Colonic mucosa (tissue), 4 donors: Measurements from ENCODE around the gene FOCAD. TPM values are rescaled to one million over a fixed set of nuclear protein-coding genes. Genes with fewer than 3 reads are reported as not detected.
A peak's percentile ranks its signal among the peaks of the same experiment; 100 is the strongest.

ENCODE experiments used
- DNase-seq: peaks from one replicate; pipeline ENCODE4 v3.0.0-alpha.2; 2020
- H3K27ac ChIP-seq: fragments of 200-600 bp; one replicate; pipeline ENCODE4 v1.8.0; 2021
- H3K27me3 ChIP-seq: fragments of 200-600 bp; one replicate; pipeline ENCODE4 v1.8.0; 2021
- H3K36me3 ChIP-seq: fragments of 200-600 bp; one replicate; pipeline ENCODE4 v1.8.0; 2021
- H3K4me1 ChIP-seq: fragments of 200-600 bp; one replicate; pipeline ENCODE4 v1.8.0; 2021; ENCODE audit warnings: mild to moderate bottlenecking
- H3K4me3 ChIP-seq: fragments of 200-600 bp; one replicate; pipeline ENCODE4 v1.8.0; 2021
- H3K9ac ChIP-seq, 2 donors: one replicate each; pipeline ENCODE4 v1.7.0; 2013; ENCODE audit warnings: control low read depth in 2 of 2, low read depth in 2 of 2, low read length in 2 of 2
- H3K9me3 ChIP-seq: fragments of 200-600 bp; one replicate; pipeline ENCODE4 v1.8.0; 2021
- CTCF ChIP-seq: fragments of 200-600 bp; IDR thresholded peaks from one replicate; pipeline ENCODE4 v1.8.0; 2022; ENCODE audit warnings: antibody characterized with exemption, mild to moderate bottlenecking
- intact Hi-C: fragments of 100-400 bp; cut with DNase I; formaldehyde crosslinking; loops from one replicate; pipeline ENCODE4 v1.14.1; 2022
- total RNA-seq, 2 donors: library from RNA; stranded (reverse); fragmentation: NEBNext Ultra II Directional in 1 of 2; extraction: Animal tissue kit (Norgen Biotek cat#: 25700) in 1 of 2; gene quantifications; one replicate each; pipeline ENCODE4 v1.2.1, GENCODE V29; 2021
- donor health status: healthy.
- donor health status: DM: no; HTN: no; CAD: no.
- donor health status: DM: no; HTN: no; CAD: no.

Gene FOCAD
- total RNA-seq, 2 donors from 2014 or later: 26.8 to 44.3 TPM

GRCh38 chr9:20925256-20926045, 241.4 kb downstream of the FOCAD start:
- H3K9ac ChIP-seq: no peak overlapping the region
- H3K4me1 ChIP-seq: no peaks in the 10 kb centered on the region
- intact Hi-C loops: no loop called here
- H3K27ac ChIP-seq: no peak overlapping the region
- H3K36me3 ChIP-seq: no peaks in the 10 kb centered on the region
- no peak for TF ChIP-seq CTCF
- H3K4me3 ChIP-seq: no peak overlapping the region
- H3K9me3 ChIP-seq: no peaks in the 10 kb centered on the region
- DNase-seq: no peak
- no peaks in the 10 kb centered on the region for H3K27me3 ChIP-seq

DNA sequence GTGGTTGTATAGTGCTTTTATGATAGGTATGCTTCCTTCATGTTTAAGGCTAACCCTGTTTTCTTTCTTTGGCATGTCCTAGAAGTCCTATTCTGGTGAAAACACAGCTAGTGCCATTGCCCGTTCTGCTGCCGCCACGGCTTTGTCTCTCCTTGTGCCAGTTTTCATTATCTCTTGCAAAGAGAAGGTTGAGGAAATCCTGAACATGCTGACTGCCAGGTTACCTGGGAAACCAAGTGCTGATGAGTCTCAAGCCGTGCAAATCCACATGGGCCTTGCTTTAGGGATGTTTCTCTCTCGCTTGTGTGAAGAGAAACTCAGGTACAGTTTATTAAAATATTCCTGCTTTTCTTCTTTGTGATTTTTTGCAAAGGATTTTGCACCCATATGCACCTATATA, 245.2 kb downstream of the FOCAD start:
- no peaks in the 10 kb centered on the region for H3K27me3 ChIP-seq
- intact Hi-C loops: no loop called here

DNA sequence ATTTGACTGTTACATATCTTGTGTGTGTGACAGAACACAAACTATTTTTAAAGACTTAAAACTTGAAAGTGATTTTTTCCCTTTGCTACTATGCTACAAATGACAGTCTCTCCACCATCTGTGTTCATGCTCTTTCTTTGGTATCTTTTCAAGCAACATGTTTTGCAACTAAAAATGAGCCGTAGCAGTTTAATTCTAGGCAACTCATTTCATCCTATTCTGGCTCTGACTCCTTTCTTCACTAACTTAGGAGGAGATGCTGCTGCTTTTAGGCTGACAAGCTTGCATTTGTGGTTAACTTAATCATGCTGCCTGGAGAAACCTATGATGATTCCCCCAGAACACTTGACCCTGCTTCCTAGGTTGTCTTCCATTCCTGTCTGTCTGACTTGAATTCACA, 246.8 kb downstream of the FOCAD start:
- Histone ChIP-seq H3K36me3 (no peaks in the 10 kb centered on the region), H3K4me1 (no peaks in the 10 kb centered on the region), H3K4me3 (no peak overlapping the region), H3K9me3 (no peaks in the 10 kb centered on the region), H3K27me3 (no peaks in the 10 kb centered on the region), H3K9ac (no peak overlapping the region), H3K27ac (no peak overlapping the region)
- TF ChIP-seq CTCF: no peak
- no peak for DNase-seq
- intact Hi-C loops: no loop called here

More for the DNA sequence above, 245.2 kb downstream of the FOCAD start:
- H3K27ac ChIP-seq: no peak overlapping the region
- no peaks in the 10 kb centered on the region for H3K4me1 ChIP-seq
- no peaks in the 10 kb centered on the region for H3K9me3 ChIP-seq
- no peaks in the 10 kb centered on the region for H3K36me3 ChIP-seq
- no peak overlapping the region for H3K9ac ChIP-seq
- no peak for DNase-seq
- H3K4me3 ChIP-seq: no peak overlapping the region
- no peak for TF ChIP-seq CTCF

DNA sequence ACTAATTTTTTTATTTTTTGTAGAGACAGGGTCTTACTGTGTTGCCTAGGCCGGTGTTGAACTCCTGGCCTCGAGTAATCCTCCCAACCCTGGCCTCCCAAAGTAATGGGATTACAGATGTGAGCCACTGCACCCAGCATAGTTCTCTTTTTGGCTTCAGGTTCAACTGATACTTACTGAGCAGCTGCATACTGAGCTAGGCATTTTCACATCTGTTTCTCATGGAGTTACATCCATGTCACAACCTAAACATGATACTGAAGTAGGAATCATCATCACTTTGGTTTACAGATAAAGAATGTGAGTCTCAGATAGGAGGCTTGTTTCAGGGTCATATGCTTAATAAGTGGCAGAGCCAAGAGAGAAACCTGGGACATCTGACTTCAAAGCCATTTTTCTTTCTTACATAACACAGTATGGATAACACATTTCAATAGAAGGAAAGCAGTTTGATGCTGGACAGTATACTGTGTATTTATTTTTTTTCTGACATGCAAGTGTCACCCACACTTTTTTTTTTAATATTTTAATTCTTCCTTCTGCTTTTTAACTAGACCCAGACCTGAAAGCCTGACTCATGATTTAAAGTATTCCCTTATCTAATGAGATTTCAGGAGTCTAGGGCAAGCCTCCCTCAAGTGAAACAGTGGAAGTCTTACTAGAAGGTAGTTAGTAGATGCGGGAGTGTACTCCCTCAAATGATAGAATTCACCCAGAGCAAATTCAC, 256.6 kb downstream of the FOCAD start:
- no peak for TF ChIP-seq CTCF
- no peaks in the 10 kb centered on the region for H3K36me3 ChIP-seq
- H3K4me1 ChIP-seq: no peaks in the 10 kb centered on the region
- H3K27ac ChIP-seq: no peak overlapping the region
- no peak overlapping the region for H3K9ac ChIP-seq
- intact Hi-C loops: loop anchor here (5.0 kb wide), 3 partner anchors 313 to 1013 kb away; no protein-coding TSS in a partner anchor
- H3K4me3 ChIP-seq: no peak overlapping the region
- no peaks in the 10 kb centered on the region for H3K27me3 ChIP-seq
- H3K9me3 ChIP-seq: no peaks in the 10 kb centered on the region
- DNase-seq: no peak

DNA sequence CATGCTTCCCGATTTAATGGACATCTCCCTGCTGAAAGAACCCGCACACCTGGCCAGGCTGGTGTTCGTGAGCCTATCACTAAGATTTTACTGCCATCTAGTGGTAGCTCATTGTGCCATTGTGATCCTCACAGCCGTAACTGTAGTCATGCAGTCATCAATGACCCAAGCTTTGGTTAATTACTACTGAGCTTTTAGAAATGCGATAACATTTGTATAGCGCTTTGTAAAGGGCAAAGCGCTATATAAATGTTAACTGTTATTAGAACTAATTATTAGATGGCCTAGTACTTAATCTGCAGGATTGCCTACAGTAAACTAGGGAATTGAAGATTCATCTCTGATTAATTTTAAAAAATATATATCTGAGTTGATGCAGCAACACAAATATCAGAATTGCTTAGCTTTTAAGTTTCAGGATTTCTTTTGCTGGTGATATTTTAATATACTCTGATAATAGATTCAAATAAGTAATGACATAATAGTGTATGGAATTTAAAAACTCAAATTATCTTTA, 257.2 kb downstream of the FOCAD start:
- DNase-seq: peak; percentile 57
- Histone ChIP-seq H3K4me3 (no peak overlapping the region), H3K27me3 (no peaks in the 10 kb centered on the region), H3K27ac (no peak overlapping the region), H3K9ac (no peak overlapping the region), H3K4me1 (no peaks in the 10 kb centered on the region), H3K36me3 (no peaks in the 10 kb centered on the region), H3K9me3 (no peaks in the 10 kb centered on the region)
- peak; percentile 70 for TF ChIP-seq CTCF
- intact Hi-C loops: loop anchor here (5.0 kb wide), 3 partner anchors 314 to 1014 kb away; no protein-coding TSS in a partner anchor
